Coronary artery (tissue), 2 donors: ENCODE results near the gene MXI1.
A peak's percentile ranks its signal among the peaks of the same experiment; 100 is the strongest.

Experiments
- DNase-seq: peaks from one replicate; pipeline ENCODE4 v3.0.0-alpha.2; 2017; ENCODE audit warnings: low spot score
- H3K27ac ChIP-seq, 2 donors: fragments of 200-600 bp; sonication (generic); one replicate each; pipeline ENCODE4 v1.5.1; 2016 to 2019
- H3K4me3 ChIP-seq: fragments of 200-600 bp; sonication (generic); 2 replicates; pipeline ENCODE4 v1.5.1; 2016; ENCODE audit warnings: mild to moderate bottlenecking, moderate library complexity
- TF ChIP-seq, protein P1 (sequence below): fragments of 200-600 bp; sonication (generic); IDR thresholded peaks from one replicate; pipeline ENCODE4 v1.5.1; 2019; ENCODE audit warnings: antibody characterized with exemption

Gene MXI1

DNA sequence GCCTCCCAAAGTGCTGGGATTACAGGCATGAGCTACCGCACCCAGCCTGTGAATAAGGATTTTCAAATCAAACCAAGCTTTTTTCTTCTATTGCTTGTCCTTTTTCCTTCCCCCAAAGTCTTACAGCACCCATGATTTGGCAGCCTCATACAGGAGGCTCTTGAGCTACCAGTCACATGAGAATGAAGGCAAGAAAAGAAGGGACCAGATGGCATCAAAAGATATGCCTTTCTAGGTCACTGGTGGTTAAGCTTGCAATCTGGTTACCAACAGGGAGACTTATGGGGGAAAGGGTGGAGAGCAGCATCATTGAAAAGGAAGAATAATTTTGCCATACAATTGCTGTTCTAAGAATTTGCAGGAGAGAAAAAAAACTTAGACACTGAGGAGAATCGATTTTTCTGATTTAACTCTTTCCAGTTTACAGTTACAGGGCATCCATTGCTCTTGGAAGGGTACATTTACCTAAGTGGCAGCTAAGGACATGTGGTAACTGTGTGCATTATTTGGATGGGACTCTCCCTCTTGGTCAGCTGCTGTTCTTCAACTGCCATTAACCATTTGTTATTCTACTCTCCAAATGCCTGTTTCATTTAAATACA, 67.8 kb downstream of the MXI1 start:
- H3K4me3 ChIP-seq: no peak overlapping the region
- TF ChIP-seq, protein P1, sequence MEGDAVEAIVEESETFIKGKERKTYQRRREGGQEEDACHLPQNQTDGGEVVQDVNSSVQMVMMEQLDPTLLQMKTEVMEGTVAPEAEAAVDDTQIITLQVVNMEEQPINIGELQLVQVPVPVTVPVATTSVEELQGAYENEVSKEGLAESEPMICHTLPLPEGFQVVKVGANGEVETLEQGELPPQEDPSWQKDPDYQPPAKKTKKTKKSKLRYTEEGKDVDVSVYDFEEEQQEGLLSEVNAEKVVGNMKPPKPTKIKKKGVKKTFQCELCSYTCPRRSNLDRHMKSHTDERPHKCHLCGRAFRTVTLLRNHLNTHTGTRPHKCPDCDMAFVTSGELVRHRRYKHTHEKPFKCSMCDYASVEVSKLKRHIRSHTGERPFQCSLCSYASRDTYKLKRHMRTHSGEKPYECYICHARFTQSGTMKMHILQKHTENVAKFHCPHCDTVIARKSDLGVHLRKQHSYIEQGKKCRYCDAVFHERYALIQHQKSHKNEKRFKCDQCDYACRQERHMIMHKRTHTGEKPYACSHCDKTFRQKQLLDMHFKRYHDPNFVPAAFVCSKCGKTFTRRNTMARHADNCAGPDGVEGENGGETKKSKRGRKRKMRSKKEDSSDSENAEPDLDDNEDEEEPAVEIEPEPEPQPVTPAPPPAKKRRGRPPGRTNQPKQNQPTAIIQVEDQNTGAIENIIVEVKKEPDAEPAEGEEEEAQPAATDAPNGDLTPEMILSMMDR: no peak
- no peak for DNase-seq
- peak overlapping the region; percentile 71 to 80 for H3K27ac ChIP-seq

DNA sequence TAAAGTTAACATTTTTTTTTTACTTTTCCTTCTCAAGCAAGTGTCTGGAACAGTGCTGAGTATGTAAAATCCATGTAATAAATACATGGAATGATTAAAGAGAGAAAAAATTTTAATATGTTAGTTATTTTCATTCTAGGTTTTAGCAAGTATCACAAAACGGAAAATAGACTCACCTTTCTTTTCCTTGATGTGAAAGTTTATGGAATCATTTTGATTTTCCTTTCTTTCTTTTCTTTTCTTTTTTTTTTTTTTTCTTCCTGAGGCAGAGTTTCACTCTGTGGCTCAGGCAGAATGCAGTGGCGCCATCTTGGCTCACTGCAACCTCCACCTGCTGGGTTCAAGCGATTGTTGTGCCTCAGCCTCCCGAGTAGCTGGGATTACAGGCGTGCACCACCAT, 69.2 kb downstream of the MXI1 start:
- Histone ChIP-seq H3K27ac (no peak overlapping the region), H3K4me3 (no peak overlapping the region)
- TF ChIP-seq, protein P1: no peak
- DNase-seq: no peak

DNA sequence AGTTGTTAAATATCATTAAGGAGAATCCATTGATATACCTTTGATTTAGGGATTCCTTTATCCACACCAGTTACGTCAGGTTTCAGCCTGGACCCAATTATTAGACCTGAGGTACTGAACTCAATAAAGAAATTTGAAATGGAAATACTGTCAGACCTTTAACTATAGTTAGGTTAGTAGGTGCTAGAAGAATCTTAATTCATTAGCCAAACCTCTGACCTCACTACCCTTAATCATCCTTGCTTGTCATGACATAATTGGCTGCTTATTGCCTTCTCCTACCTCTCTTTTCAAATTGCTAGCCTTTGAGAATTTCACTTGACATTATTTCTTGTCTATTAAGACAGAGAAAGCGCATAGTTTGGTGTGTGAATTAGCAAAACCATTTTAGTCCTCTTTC, 70.2 kb downstream of the MXI1 start:
- DNase-seq: no peak
- no peak overlapping the region for H3K4me3 ChIP-seq
- TF ChIP-seq, protein P1: no peak
- no peak overlapping the region for H3K27ac ChIP-seq

DNA sequence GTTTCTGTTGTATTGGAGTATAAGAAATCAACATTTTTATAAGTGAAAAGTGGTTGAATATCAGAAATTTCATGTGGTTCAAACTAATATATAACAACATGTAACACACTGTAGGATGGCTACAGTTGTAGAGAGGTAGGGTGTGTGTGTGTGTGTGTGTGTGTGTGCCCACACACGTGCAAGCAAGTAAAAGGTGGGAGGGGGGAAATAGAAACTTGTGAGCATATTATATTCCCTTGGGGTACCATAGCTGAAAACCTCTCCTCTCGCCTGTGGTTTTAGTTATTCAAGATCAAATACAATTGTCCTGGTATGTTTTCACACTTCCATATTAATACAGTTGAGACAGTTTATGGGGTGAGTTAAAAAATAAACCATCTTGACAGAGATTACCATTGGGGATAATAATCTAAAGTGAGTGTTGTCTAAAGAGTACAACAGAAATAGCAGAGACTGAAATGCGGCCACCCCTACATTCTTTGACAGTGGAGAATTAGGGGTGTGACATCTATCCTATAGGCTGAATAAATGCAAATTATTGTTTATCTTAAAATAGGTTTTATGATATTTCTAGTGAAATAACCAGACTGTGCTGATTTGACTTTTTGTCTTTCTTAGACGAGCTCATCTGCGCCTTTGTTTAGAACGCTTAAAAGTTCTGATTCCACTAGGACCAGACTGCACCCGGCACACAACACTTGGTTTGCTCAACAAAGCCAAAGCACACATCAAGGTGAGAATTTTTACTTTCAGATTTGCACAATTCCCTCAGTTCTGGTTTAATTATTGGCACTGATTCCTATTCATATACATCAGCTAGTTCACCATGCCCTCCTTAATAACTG, 71.4 kb downstream of the MXI1 start:
- DNase-seq: no peak
- H3K4me3 ChIP-seq: peak overlapping the region; percentile 17
- TF ChIP-seq, protein P1: no peak
- H3K27ac ChIP-seq: no peak overlapping the region

DNA sequence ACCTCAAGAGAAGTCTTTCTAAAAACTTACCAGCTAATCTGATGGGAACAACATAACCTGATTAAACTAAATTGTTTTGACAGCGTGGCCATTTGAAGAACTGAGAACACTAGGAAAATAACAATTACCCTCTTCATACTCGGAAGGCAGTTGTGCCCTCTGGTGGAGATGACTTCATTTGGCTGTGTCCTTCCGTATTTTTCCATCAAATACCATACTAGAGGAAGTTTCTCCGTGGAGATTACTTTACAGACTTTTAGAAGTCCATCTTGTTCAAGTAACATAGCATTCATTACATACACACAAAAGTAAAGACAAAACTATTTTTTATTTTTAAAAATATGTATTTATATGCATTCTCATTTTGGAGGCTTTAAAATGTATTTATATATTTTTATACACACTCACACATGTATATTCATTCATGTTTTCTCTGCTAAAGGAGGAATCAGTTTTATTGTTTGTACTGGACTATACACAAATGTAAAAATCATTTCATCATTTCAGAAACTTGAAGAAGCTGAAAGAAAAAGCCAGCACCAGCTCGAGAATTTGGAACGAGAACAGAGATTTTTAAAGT, 72.1 kb downstream of the MXI1 start:
- H3K4me3 ChIP-seq: peak overlapping the region; percentile 17

DNA sequence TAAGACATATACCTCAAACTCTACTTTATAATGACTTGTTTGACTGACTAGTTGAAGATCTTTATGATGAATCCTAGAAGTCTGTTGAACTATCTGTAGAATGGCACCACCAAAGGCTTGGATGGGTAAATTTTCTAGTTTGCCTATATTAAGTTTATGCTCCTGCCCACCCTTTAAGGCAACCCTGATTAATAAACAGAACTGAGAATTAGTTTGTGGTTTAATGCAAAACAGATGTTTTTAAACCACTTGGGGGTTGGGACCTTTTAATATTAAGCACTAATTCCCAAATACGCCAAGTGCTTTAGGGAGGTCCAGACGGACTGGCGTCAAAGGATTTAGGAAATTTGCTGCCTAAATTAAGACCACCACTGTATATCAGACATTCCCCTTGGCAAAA, 76.9 kb downstream of the MXI1 start:
- no peak overlapping the region for H3K27ac ChIP-seq
- TF ChIP-seq, protein P1: no peak
- H3K4me3 ChIP-seq: no peak overlapping the region
- DNase-seq: no peak

More for the DNA sequence above, 72.1 kb downstream of the MXI1 start:
- no peak overlapping the region for H3K27ac ChIP-seq
- DNase-seq: no peak
- TF ChIP-seq, protein P1: peak; percentile 59
